OCI-M1 (cell line): Measurements from ENCODE around the gene BTK.

Experiments
- DNase-seq: peaks from one replicate; lab custom pipeline; 2025; lab: John Stamatoyannopoulos, UW

The BTK gene

GRCh38 chrX:101385795-101386541 is at the start of gene BTK:
BTK (minus strand) TSS chrX:101386191; CDS start chrX:101375284, 10,907 bp downstream.
- peak; percentile 90 for DNase-seq

- DNase-seq: peak; percentile 42
These were observed 44.6 kb upstream of the BTK start for GRCh38 chrX:101430457-101431078.

GRCh38 chrX:101429934-101430333 is 43.9 kb upstream of the BTK start:
- no peak for DNase-seq

- no peak for DNase-seq
These were observed 42.0 kb upstream of the BTK start for GRCh38 chrX:101427954-101428353.

GRCh38 chrX:101419489-101419888 is 33.5 kb upstream of the BTK start:
- DNase-seq: no peak

- no peak for DNase-seq
These were observed 32.2 kb upstream of the BTK start for GRCh38 chrX:101417981-101418841.

GRCh38 chrX:101417190-101417589 is 31.2 kb upstream of the BTK start:
- DNase-seq: no peak

GRCh38 chrX:101416691-101417090 is 30.7 kb upstream of the BTK start:
- DNase-seq: no peak

GRCh38 chrX:101415180-101416145 is 29.5 kb upstream of the BTK start:
- DNase-seq: peak; percentile 77

GRCh38 chrX:101411984-101412383 is 26.0 kb upstream of the BTK start:
- no peak for DNase-seq

- DNase-seq: no peak
These were observed 24.5 kb upstream of the BTK start for GRCh38 chrX:101410461-101410860.

- DNase-seq: no peak
These were observed 23.1 kb upstream of the BTK start for GRCh38 chrX:101409043-101409442.

GRCh38 chrX:101408532-101408841 is 22.5 kb upstream of the BTK start:
- no peak for DNase-seq

GRCh38 chrX:101407748-101408531 is 21.9 kb upstream of the BTK start, which contains the start of the genes GLA and HNRNPH2:
GLA (minus strand) TSS chrX:101407925; CDS start chrX:101407903, 22 bp downstream.
HNRNPH2 (plus strand) TSS chrX:101408222; CDS start chrX:101411989, 3,767 bp downstream.
- DNase-seq: peak; percentile 98

GRCh38 chrX:101407167-101407747 is 21.3 kb upstream of the BTK start:
- DNase-seq: peak; percentile 49

- DNase-seq: no peak
These were observed 13.8 kb upstream of the BTK start for GRCh38 chrX:101399825-101400224.

GRCh38 chrX:101398694-101399093 is 12.7 kb upstream of the BTK start:
- DNase-seq: no peak

- DNase-seq: no peak
These were observed 11.8 kb upstream of the BTK start for GRCh38 chrX:101397779-101398178.

GRCh38 chrX:101395789-101396188 is 9.8 kb upstream of the BTK start:
- peak; percentile 61 for DNase-seq

GRCh38 chrX:101394372-101394771 is 8.4 kb upstream of the BTK start:
- no peak for DNase-seq
